H9 (cell line): Measurements from ENCODE around the gene SHMT2. TPM values are rescaled to one million over a fixed set of nuclear protein-coding genes. Genes with fewer than 3 reads are reported as not detected.

Source experiments
- DNase-seq: peaks from one replicate; pipeline ENCODE4 v3.0.0-alpha.2; 2017
- H2AFZ ChIP-seq: one replicate; pipeline ENCODE4 v1.6.1; 2013; ENCODE audit warnings: mild to moderate bottlenecking, low read length, control low read depth, moderate library complexity
- H2AK5ac ChIP-seq: 2 replicates; pipeline ENCODE4 v1.6.1; 2013; ENCODE audit warnings: low read length, control low read depth, mixed read lengths; ENCODE audit not compliant: insufficient read length
- H2BK120ac ChIP-seq: one replicate; pipeline ENCODE4 v1.6.1; 2013; ENCODE audit warnings: low read depth, mild to moderate bottlenecking, low read length, control low read depth, inconsistent platforms; ENCODE audit not compliant: poor library complexity, severe bottlenecking
- H2BK12ac ChIP-seq: 2 replicates; pipeline ENCODE4 v1.6.1; 2013; ENCODE audit warnings: low read length, control low read depth, mixed read lengths, low read depth; ENCODE audit not compliant: insufficient read length
- H2BK15ac ChIP-seq: 2 replicates; pipeline ENCODE4 v1.6.1; 2013; ENCODE audit warnings: low read depth, low read length, control low read depth
- H2BK20ac ChIP-seq: one replicate; pipeline ENCODE4 v1.6.1; 2013; ENCODE audit warnings: low read depth, mild to moderate bottlenecking, low read length, control low read depth, inconsistent platforms; ENCODE audit not compliant: poor library complexity, severe bottlenecking
- H2BK5ac ChIP-seq: 2 replicates; pipeline ENCODE4 v1.6.1; 2013; ENCODE audit warnings: low read length, control low read depth, mixed read lengths; ENCODE audit not compliant: insufficient read length
- H3K14ac ChIP-seq: 2 replicates; pipeline ENCODE4 v1.6.1; 2013; ENCODE audit warnings: low read length, control low read depth; ENCODE audit not compliant: insufficient read depth
- H3K18ac ChIP-seq: 2 replicates; pipeline ENCODE4 v1.6.1; 2013; ENCODE audit warnings: low read depth, mild to moderate bottlenecking, mixed read lengths, low read length, control low read depth; ENCODE audit not compliant: insufficient read length
- H3K23ac ChIP-seq: 2 replicates; pipeline ENCODE4 v1.6.1; 2013; ENCODE audit warnings: low read length, control low read depth, mixed read lengths, low read depth; ENCODE audit not compliant: insufficient read length
- H3K23me2 ChIP-seq: 2 replicates; pipeline ENCODE4 v1.6.1; 2013; ENCODE audit warnings: low read depth, mild to moderate bottlenecking, mixed read lengths, low read length, control low read depth; ENCODE audit not compliant: insufficient read length, poor library complexity, severe bottlenecking
- H3K27ac ChIP-seq: 2 replicates; pipeline ENCODE4 v1.5.1; 2013; ENCODE audit warnings: low read length, control low read depth, mixed read lengths, low read depth; ENCODE audit not compliant: insufficient read length
- H3K27me3 ChIP-seq: 2 replicates; pipeline ENCODE4 v1.6.1; 2013; ENCODE audit warnings: low read length, control low read depth, inconsistent platforms; ENCODE audit not compliant: insufficient read depth
- H3K4ac ChIP-seq: 2 replicates; pipeline ENCODE4 v1.6.1; 2013; ENCODE audit warnings: low read depth, mild to moderate bottlenecking, control low read depth, inconsistent platforms, low read length, moderate library complexity
- H3K4me1 ChIP-seq: 2 replicates; pipeline ENCODE4 v1.6.1; 2013; ENCODE audit warnings: low read length, control low read depth, inconsistent platforms; ENCODE audit not compliant: insufficient read depth
- H3K4me2 ChIP-seq: 2 replicates; pipeline ENCODE4 v1.6.1; 2013; ENCODE audit warnings: low read length, control low read depth, mixed read lengths; ENCODE audit not compliant: insufficient read length, insufficient read depth
- H3K56ac ChIP-seq: 2 replicates; pipeline ENCODE4 v1.6.1; 2013; ENCODE audit warnings: low read depth, mild to moderate bottlenecking, mixed read lengths, low read length, control low read depth; ENCODE audit not compliant: insufficient read length
- H3K79me1 ChIP-seq: 2 replicates; pipeline ENCODE4 v1.6.1; 2013; ENCODE audit warnings: low read depth, mild to moderate bottlenecking, moderate library complexity, low read length, control low read depth, inconsistent platforms; ENCODE audit not compliant: insufficient read depth, poor library complexity, severe bottlenecking
- H3K79me2 ChIP-seq: 2 replicates; pipeline ENCODE4 v1.6.1; 2013; ENCODE audit warnings: low read length, control low read depth, inconsistent platforms; ENCODE audit not compliant: insufficient read depth
- H3K9ac ChIP-seq: 2 replicates; pipeline ENCODE4 v1.6.1; 2013; ENCODE audit warnings: low read length, control low read depth, mixed read lengths; ENCODE audit not compliant: insufficient read length; ENCODE audit errors: extremely low read depth
- H3K9me3 ChIP-seq: one replicate; pipeline ENCODE4 v1.6.1; 2013; ENCODE audit warnings: low read depth, low read length, inconsistent platforms; ENCODE audit not compliant: control insufficient read depth
- H3T11ph ChIP-seq: one replicate; pipeline ENCODE4 v1.6.1; 2013; ENCODE audit warnings: mild to moderate bottlenecking, low read length, control low read depth, inconsistent platforms
- H4K20me1 ChIP-seq: one replicate; pipeline ENCODE4 v1.6.1; 2013; ENCODE audit not compliant: control insufficient read depth, insufficient read length, insufficient read depth
- H4K5ac ChIP-seq: 2 replicates; pipeline ENCODE4 v1.6.1; 2013; ENCODE audit warnings: low read depth, mild to moderate bottlenecking, mixed read lengths, low read length, control low read depth; ENCODE audit not compliant: insufficient read length
- H4K8ac ChIP-seq: replicated peaks from 2 replicates; pipeline ENCODE4 v1.6.1; 2013; ENCODE audit warnings: low read length, control low read depth, mixed read lengths, low read depth; ENCODE audit not compliant: insufficient read length
- H4K91ac ChIP-seq: 2 replicates; pipeline ENCODE4 v1.6.1; 2013; ENCODE audit warnings: low read depth, mild to moderate bottlenecking, moderate library complexity, mixed read lengths, low read length, control low read depth; ENCODE audit not compliant: insufficient read length
- H3K27ac Mint-ChIP-seq, 3 experiments: 2 replicates in 2 of 3; 3 replicates in 1 of 3; pipeline ENCODE4 v1.8.0; 2020 to 2021; ENCODE audit warnings: mixed read lengths in 3 of 3, mild to moderate bottlenecking in 1 of 3, moderate library complexity in 1 of 3
- H3K27me3 Mint-ChIP-seq: 2 replicates; pipeline ENCODE4 v1.8.0; 2021; ENCODE audit warnings: low read depth, mild to moderate bottlenecking, moderate library complexity, mixed read lengths
- H3K36me3 Mint-ChIP-seq, 3 experiments: 2 replicates in 2 of 3; 3 replicates in 1 of 3; pipeline ENCODE4 v1.8.0; 2020 to 2021; ENCODE audit warnings: low read depth in 3 of 3, mixed read lengths in 3 of 3; ENCODE audit not compliant: insufficient read depth in 1 of 3
- H3K4me1 Mint-ChIP-seq, 2 experiments: 2 replicates each; pipeline ENCODE4 v1.8.0; 2020; ENCODE audit warnings: mixed read lengths in 2 of 2
- H3K4me3 Mint-ChIP-seq, 2 experiments: 2 replicates in 1 of 2; 3 replicates in 1 of 2; pipeline ENCODE4 v1.8.0; 2020 to 2021; ENCODE audit warnings: mild to moderate bottlenecking in 2 of 2, mixed read lengths in 2 of 2, moderate library complexity in 1 of 2
- H3K9me3 Mint-ChIP-seq, 2 experiments: 2 replicates in 1 of 2; 3 replicates in 1 of 2; pipeline ENCODE4 v1.8.0; 2020; ENCODE audit warnings: mild to moderate bottlenecking in 2 of 2, mixed read lengths in 2 of 2, moderate library complexity in 1 of 2
- CTCF ChIP-seq: fragments of 200-600 bp; sonication (generic); conservative IDR thresholded peaks from 3 replicates; pipeline ENCODE4 v1.8.0; 2021; ENCODE audit warnings: antibody characterized with exemption, mild to moderate bottlenecking
- WGBS: extraction: QIAGEN DNeasy Blood & Tissue Kit; methylation state at CpG from one replicate; pipeline ENCODE4 v1.1.7; 2013; ENCODE audit warnings: missing lambda C conversion rate, low lambda C conversion rate, mixed read lengths; ENCODE audit not compliant: insufficient read length; ENCODE audit errors: extremely low coverage; 5-methylcytosine and 5-hydroxymethylcytosine counted together
- total RNA-seq: library from RNA; stranded (reverse); gene quantifications from 2 replicates; pipeline ENCODE4 v1.2.1, GENCODE V29; 2021

Gene SHMT2
- total RNA-seq, 1 experiment from 2014 or later: 260 TPM

DNA sequence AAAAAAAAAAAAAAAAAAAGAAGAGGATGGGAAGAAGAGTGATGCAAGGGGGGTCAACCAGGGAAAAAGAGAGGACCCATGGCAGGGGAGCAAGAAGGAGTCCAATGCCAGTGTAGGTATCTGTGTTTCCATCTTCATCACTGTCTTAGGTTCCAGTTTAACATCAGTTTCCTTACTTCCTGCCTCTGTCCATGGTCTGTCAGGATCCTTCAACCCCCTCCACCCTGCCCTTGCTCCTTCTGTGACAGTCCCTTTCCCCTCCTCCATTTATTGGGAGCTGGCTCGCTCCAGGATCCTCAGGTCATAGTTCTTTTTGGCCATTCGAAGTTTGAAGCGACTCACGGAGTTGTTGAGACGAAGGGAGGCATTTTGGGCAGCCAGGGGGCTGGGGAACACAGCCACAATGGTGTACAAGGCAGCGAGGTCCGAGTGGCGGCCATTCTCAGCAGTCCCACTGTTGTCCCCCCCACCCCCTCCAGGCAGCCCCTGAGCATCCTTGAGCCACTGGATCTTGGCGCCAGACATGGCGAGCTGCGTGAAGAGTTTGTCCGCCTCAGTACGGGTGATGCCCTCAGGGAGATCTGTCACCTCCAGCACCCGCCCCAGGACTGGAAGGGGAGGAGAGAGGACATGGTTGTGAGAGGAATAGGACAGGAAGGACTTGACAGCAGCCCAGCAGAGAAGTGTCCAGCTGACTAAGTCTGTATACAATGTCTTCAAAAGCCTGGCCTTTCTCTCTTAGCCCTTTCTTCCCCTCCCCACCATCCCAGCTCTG lies 25.2 kb downstream of the SHMT2 start:
- Histone ChIP-seq H4K8ac (no peak overlapping the region), H3K27ac (no peak overlapping the region), H3K27me3 (no peaks in the 10 kb centered on the region), H3K9me3 (no peaks in the 10 kb centered on the region), H2AFZ (no peak overlapping the region), H2BK5ac (no peak overlapping the region), H3K9ac (no peak overlapping the region), H3K79me1 (no peaks in the 10 kb centered on the region), H2BK20ac (no peak overlapping the region), H4K5ac (no peak overlapping the region), H2BK15ac (no peak overlapping the region), H3K4me2 (no peak overlapping the region), H3K56ac (no peak overlapping the region), H4K91ac (no peak overlapping the region), H3K79me2 (no peaks in the 10 kb centered on the region), H3K4ac (no peak overlapping the region), H4K20me1 (no peaks in the 10 kb centered on the region), H3T11ph (no peak overlapping the region), H2BK12ac (no peak overlapping the region), H3K4me1 (peaks cover 7% of the 10 kb centered on the region), H3K23me2 (no peaks in the 10 kb centered on the region), H2BK120ac (no peak overlapping the region), H3K18ac (no peak overlapping the region), H3K23ac (no peak overlapping the region), H3K14ac (no peak overlapping the region), H2AK5ac (no peak overlapping the region)
- no peak overlapping the region for H3K27ac Mint-ChIP-seq
- H3K4me1 Mint-ChIP-seq: peaks cover 3 to 12% of the 10 kb centered on the region in 2 experiments
- no peaks in the 10 kb centered on the region for H3K9me3 Mint-ChIP-seq
- WGBS: no CpG with 5 or more reads among the region's 14 CpGs
- H3K27me3 Mint-ChIP-seq: no peaks in the 10 kb centered on the region
- DNase-seq: no peak
- H3K4me3 Mint-ChIP-seq: no peak overlapping the region
- peaks cover 0 to 29% (median 24%) of the 10 kb centered on the region in 3 experiments for H3K36me3 Mint-ChIP-seq
- no peak for TF ChIP-seq CTCF
